ENCODE data around the gene NPEPL1. TPM values are rescaled to one million over a fixed set of nuclear protein-coding genes. Genes with fewer than 3 reads are reported as not detected.

Gene NPEPL1
- total and polyA plus RNA-seq, 10 of the 15 experiments (the other 5 are each of a cell fraction or from before 2014, with no cell fraction given): 0.08 to 21.3 (median 10.2) TPM

DNA sequence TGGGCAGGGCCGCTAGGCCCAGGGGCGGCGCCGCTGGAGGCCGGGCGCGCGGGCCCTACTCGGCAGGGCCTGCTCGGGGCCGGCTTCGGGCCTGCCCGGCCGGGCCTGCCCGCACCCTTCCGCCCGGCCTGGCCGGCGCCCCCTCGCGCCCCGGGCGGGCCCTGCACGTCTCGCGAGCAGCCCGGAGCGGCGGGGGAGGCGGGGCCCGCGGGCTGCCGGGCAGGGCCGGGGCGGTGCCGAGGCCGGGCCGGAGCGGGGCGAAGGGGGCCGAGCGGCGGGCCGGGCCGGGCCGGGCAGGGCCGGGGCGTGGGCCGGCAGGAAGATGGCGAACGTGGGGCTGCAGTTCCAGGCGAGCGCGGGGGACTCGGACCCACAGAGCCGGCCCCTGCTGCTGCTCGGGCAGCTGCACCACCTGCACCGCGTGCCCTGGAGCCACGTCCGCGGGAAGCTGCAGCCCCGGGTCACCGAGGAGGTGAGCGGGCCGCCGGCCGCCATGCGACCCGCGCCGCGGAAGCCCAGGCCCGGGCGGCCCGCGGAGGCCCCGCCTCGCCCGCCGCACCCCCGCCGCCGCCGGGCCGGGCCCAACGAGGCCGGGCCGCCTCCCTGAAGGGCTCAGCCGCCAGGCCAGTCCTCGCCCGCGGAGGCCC, at the start of gene NPEPL1 (continued):
- TF ChIP-seq MTA2 (IDR thresholded peaks at IDR 0.05; ENCODE audit: low read depth) (no peak), MEF2B (IDR thresholded peaks at IDR 0.05; ENCODE audit: partially characterized antibody, poor library complexity, severe bottlenecking) (no peak), RB1 (IDR thresholded peaks at IDR 0.05; ENCODE audit: borderline replicate concordance) (no peak), NR2C2 (IDR thresholded peaks at IDR 0.05; ENCODE audit: borderline replicate concordance, control insufficient read depth, insufficient read length, low read depth) (no peak), ZSCAN29 (IDR thresholded peaks at IDR 0.05) (0 out of 2 replicates have a peak, but pooled peaks have one; percentile 53), ZNF384 (IDR thresholded peaks at IDR 0.05; ENCODE audit: borderline replicate concordance, low read depth, low read length) (no peak), PML (IDR thresholded peaks at IDR 0.05; ENCODE audit: low read length) (no peak), SMC3 (IDR thresholded peaks at IDR 0.05; ENCODE audit: borderline replicate concordance, low read length) (peak; percentile 16; the same call in 1 of the 2 replicates), LARP7 (IDR thresholded peaks at IDR 0.05) (0 out of 2 replicates have a peak, but pooled peaks have one; percentile 37), BMI1 (IDR thresholded peaks at IDR 0.05; ENCODE audit: borderline replicate concordance) (no peak), BHLHE40 (IDR thresholded peaks at IDR 0.05; ENCODE audit: borderline replicate concordance in 1 of 2, low read depth in 2 of 2, low read length in 1 of 2) (peak in 1 of 2 experiments; percentile 46; a peak in 1 of 4 replicates), ZNF217 (IDR thresholded peaks at IDR 0.05) (no peak), JUNB (IDR thresholded peaks at IDR 0.05) (no peak), CEBPB (IDR thresholded peaks at IDR 0.05; ENCODE audit: borderline replicate concordance in 1 of 2, low read depth in 2 of 2, low read length in 2 of 2) (no peak), HDGF (IDR thresholded peaks at IDR 0.05) (no peak), FOXM1 (IDR thresholded peaks at IDR 0.05; ENCODE audit: low read depth, low read length) (no peak), SRF (IDR thresholded peaks at IDR 0.05; ENCODE audit: low read depth in 2 of 2, low read length in 2 of 2) (peak in 1 of 2 experiments; percentile 38; a peak in 1 of 4 replicates), SMARCA5 (IDR thresholded peaks at IDR 0.05) (peak; percentile 77; the same call in 1 of the 2 replicates), FOXK2 (IDR thresholded peaks at IDR 0.05) (no peak), YBX1 (IDR thresholded peaks at IDR 0.05) (no peak), EGR1 (IDR thresholded peaks at IDR 0.05; ENCODE audit: borderline replicate concordance in 1 of 2, low read depth in 2 of 2, low read length in 2 of 2) (peak in 1 of 2 experiments; percentile 1; a peak in 1 of 3 replicates), WRNIP1 (IDR thresholded peaks at IDR 0.05; ENCODE audit: borderline replicate concordance, low read depth, low read length) (no peak), POU2F2 (IDR thresholded peaks at IDR 0.05; ENCODE audit: borderline replicate concordance, low read depth, low read length) (no peak), EED (IDR thresholded peaks at IDR 0.05; ENCODE audit: low read depth) (no peak), BRCA1 (IDR thresholded peaks at IDR 0.05; ENCODE audit: low read depth, low read length) (no peak), PAX5 (IDR thresholded peaks at IDR 0.05; ENCODE audit: borderline replicate concordance, low read depth, low read length) (no peak)
- TF ChIP-seq, protein P1, sequence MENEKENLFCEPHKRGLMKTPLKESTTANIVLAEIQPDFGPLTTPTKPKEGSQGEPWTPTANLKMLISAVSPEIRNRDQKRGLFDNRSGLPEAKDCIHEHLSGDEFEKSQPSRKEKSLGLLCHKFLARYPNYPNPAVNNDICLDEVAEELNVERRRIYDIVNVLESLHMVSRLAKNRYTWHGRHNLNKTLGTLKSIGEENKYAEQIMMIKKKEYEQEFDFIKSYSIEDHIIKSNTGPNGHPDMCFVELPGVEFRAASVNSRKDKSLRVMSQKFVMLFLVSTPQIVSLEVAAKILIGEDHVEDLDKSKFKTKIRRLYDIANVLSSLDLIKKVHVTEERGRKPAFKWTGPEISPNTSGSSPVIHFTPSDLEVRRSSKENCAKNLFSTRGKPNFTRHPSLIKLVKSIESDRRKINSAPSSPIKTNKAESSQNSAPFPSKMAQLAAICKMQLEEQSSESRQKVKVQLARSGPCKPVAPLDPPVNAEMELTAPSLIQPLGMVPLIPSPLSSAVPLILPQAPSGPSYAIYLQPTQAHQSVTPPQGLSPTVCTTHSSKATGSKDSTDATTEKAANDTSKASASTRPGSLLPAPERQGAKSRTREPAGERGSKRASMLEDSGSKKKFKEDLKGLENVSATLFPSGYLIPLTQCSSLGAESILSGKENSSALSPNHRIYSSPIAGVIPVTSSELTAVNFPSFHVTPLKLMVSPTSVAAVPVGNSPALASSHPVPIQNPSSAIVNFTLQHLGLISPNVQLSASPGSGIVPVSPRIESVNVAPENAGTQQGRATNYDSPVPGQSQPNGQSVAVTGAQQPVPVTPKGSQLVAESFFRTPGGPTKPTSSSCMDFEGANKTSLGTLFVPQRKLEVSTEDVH (IDR thresholded peaks at IDR 0.05; ENCODE audit: low read depth, partially characterized antibody): no peak
- TF ChIP-seq, protein P2, sequence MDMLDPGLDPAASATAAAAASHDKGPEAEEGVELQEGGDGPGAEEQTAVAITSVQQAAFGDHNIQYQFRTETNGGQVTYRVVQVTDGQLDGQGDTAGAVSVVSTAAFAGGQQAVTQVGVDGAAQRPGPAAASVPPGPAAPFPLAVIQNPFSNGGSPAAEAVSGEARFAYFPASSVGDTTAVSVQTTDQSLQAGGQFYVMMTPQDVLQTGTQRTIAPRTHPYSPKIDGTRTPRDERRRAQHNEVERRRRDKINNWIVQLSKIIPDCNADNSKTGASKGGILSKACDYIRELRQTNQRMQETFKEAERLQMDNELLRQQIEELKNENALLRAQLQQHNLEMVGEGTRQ (IDR thresholded peaks at IDR 0.05; ENCODE audit: borderline replicate concordance, low read depth, low read length): no peak

Data from GM12878 (cell line).